NCI-H128 (cell line): ENCODE data around the gene LDLRAD4.
A peak's percentile ranks its signal among the peaks of the same experiment; 100 is the strongest.

Experiments
- DNase-seq: peaks from one replicate; lab custom pipeline; 2025; ENCODE audit not compliant: unreplicated experiment; lab: John Stamatoyannopoulos, UW

Gene LDLRAD4

GRCh38 chr18:13380691-13381070, 162.1 kb downstream of the LDLRAD4 start:
- DNase-seq, result no peak

GRCh38 chr18:13381331-13381730, 162.8 kb downstream of the LDLRAD4 start:
- DNase-seq, result no peak

- no peak for DNase-seq
Measured at GRCh38 chr18:13381944-13382365, 163.4 kb downstream of the LDLRAD4 start.

GRCh38 chr18:13382366-13382953, 163.9 kb downstream of the LDLRAD4 start:
- no peak for DNase-seq

GRCh38 chr18:13382954-13383827, 164.6 kb downstream of the LDLRAD4 start:
- no peak for DNase-seq

- no peak for DNase-seq
Measured at GRCh38 chr18:13386891-13387801, 168.6 kb downstream of the LDLRAD4 start.

GRCh38 chr18:13387855-13388548, 169.4 kb downstream of the LDLRAD4 start:
- DNase-seq, result no peak

- DNase-seq, result no peak
Measured at GRCh38 chr18:13388586-13389490, 170.3 kb downstream of the LDLRAD4 start.

GRCh38 chr18:13389491-13390131, 171.1 kb downstream of the LDLRAD4 start:
- no peak for DNase-seq

GRCh38 chr18:13390196-13390595, 171.6 kb downstream of the LDLRAD4 start:
- DNase-seq, result no peak

- DNase-seq, result no peak
Measured at GRCh38 chr18:13390711-13391110, 172.2 kb downstream of the LDLRAD4 start.

- DNase-seq, result no peak
Measured at GRCh38 chr18:13392029-13392750, 173.6 kb downstream of the LDLRAD4 start.

GRCh38 chr18:13392899-13393298, 174.3 kb downstream of the LDLRAD4 start:
- DNase-seq, result no peak

GRCh38 chr18:13393338-13393737, 174.8 kb downstream of the LDLRAD4 start:
- no peak for DNase-seq

- DNase-seq, result peak; percentile 44
Measured at GRCh38 chr18:13394801-13395200, 176.2 kb downstream of the LDLRAD4 start.

GRCh38 chr18:13395577-13395976, 177.0 kb downstream of the LDLRAD4 start:
- no peak for DNase-seq

GRCh38 chr18:13397504-13398163, 179.1 kb downstream of the LDLRAD4 start:
- DNase-seq, result no peak

GRCh38 chr18:13398631-13399030, 180.1 kb downstream of the LDLRAD4 start:
- no peak for DNase-seq
